HG02981 (cell line): ENCODE measurements around the gene ALDH5A1.

Source experiments
- ATAC-seq: cut with Tn5 transposase; IDR thresholded peaks from one replicate; pipeline ENCODE4 v1.9.1; 2021; ENCODE audit warnings: mild to moderate bottlenecking, moderate library complexity; ENCODE audit not compliant: unreplicated experiment

ALDH5A1 gene

GRCh38 chr6:24564081-24564480, 69.3 kb downstream of the ALDH5A1 start:
- ATAC-seq, result no peak

GRCh38 chr6:24565196-24565595, 70.4 kb downstream of the ALDH5A1 start:
- no peak for ATAC-seq

GRCh38 chr6:24566020-24566767, 71.4 kb downstream of the ALDH5A1 start:
- ATAC-seq, result no peak

GRCh38 chr6:24568683-24569082, 73.9 kb downstream of the ALDH5A1 start:
- no peak for ATAC-seq

DNA sequence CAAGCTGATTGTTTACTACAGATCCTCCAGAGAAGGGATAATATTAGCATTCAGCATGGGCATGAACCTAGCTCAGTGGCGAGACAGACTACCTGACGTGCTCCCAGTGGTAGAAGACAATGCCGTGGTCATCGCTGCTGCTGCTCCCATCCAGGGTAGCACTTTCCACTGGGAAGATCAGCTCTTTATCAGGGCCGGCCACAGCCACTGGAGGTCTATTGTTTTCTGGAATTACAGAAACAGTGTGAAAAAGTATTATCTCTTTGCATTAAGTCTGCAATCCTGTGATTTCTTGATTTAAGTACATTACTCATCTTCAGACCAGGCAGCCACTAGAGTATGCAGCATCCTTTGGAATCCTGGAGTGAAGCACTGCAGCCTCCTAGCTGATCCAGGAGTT, 75.0 kb downstream of the ALDH5A1 start:
- ATAC-seq, result no peak

- ATAC-seq, result no peak
Observed at GRCh38 chr6:24571361-24571760, 76.6 kb downstream of the ALDH5A1 start.

- ATAC-seq, result peak; percentile 63
Observed at GRCh38 chr6:24574809-24575208, 80.0 kb downstream of the ALDH5A1 start.

DNA sequence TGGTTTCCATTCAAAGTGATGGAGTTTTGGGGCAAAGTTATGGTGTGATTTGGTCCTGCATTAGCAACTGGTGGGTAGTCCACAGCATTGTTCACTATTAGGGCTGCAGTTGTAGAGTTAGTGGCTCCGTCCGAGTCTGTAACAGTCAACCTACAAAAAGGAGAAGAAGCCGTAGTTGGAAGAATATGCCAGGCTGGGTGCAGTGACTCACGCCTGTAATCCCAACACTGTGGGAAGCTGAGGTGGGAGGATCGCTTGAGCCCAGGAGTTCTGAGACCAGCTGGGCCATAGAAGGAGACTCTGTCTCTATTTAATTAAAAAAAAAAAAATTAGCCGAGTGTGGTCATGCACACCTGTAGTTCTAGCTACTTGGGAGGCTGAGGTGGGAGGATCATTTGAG, 81.7 kb downstream of the ALDH5A1 start:
- no peak for ATAC-seq

- ATAC-seq, result peak; percentile 71
Observed at GRCh38 chr6:24581084-24581669, 86.4 kb downstream of the ALDH5A1 start.

- ATAC-seq, result no peak
Observed at GRCh38 chr6:24583463-24584381, 89.0 kb downstream of the ALDH5A1 start.

- no peak for ATAC-seq
Observed at GRCh38 chr6:24584382-24584720, 89.6 kb downstream of the ALDH5A1 start.
